ENCODE measurements around the gene NUBPL.

Gene NUBPL

DNA sequence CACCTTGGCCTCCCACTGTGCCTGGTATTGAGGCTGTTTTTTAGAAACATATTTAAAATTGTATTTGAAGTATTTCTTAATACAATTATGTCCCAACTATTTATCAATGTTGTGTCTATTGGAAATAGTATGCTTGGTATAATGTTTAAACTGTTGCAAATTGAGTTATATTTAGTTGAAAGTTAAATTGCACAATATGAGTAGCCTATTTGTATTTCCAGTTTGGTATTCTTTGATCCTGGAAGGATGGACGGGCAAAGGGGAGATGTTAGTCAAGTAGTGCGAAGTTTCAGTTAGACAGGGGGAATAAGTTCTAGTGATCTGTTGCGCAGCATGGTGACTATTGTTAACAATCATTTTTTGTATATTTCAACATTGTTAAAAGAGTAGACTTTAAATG, 111.5 kb downstream of the NUBPL start:
- no peak overlapping the region for H3K4me3 ChIP-seq (IDR thresholded peaks at IDR 0.05; ENCODE audit: insufficient read depth, low read depth, low read length)
- H3K4me2 ChIP-seq: no peak overlapping the region
- no peaks in the 10 kb centered on the region for H3K36me3 ChIP-seq (ENCODE audit: insufficient read depth)
- no peaks in the 10 kb centered on the region for H3K27me3 ChIP-seq (ENCODE audit: insufficient read depth, low read depth)
- TF ChIP-seq, protein P1, sequence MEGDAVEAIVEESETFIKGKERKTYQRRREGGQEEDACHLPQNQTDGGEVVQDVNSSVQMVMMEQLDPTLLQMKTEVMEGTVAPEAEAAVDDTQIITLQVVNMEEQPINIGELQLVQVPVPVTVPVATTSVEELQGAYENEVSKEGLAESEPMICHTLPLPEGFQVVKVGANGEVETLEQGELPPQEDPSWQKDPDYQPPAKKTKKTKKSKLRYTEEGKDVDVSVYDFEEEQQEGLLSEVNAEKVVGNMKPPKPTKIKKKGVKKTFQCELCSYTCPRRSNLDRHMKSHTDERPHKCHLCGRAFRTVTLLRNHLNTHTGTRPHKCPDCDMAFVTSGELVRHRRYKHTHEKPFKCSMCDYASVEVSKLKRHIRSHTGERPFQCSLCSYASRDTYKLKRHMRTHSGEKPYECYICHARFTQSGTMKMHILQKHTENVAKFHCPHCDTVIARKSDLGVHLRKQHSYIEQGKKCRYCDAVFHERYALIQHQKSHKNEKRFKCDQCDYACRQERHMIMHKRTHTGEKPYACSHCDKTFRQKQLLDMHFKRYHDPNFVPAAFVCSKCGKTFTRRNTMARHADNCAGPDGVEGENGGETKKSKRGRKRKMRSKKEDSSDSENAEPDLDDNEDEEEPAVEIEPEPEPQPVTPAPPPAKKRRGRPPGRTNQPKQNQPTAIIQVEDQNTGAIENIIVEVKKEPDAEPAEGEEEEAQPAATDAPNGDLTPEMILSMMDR (conservative IDR thresholded peaks at IDR 0.05; ENCODE audit: low read depth, low read length): no peak
- H3K27ac ChIP-seq: no peak overlapping the region
- no peaks in the 10 kb centered on the region for H3K4me1 ChIP-seq (ENCODE audit: low read depth, poor library complexity, severe bottlenecking)
- H3K9ac ChIP-seq: no peak overlapping the region
- no peaks in the 10 kb centered on the region for H3K79me2 ChIP-seq (ENCODE audit: insufficient read depth, low read depth)
- H2AFZ ChIP-seq (ENCODE audit: low read depth): no peak overlapping the region
- no peaks in the 10 kb centered on the region for H4K20me1 ChIP-seq (ENCODE audit: insufficient read depth)

- TF ChIP-seq, protein P1 (conservative IDR thresholded peaks at IDR 0.05; ENCODE audit: low read depth, low read length): no peak
- Histone ChIP-seq H3K4me2 (no peak overlapping the region), H3K27me3 (ENCODE audit: insufficient read depth, low read depth) (no peaks in the 10 kb centered on the region), H3K4me1 (ENCODE audit: low read depth, poor library complexity, severe bottlenecking) (no peaks in the 10 kb centered on the region), H4K20me1 (ENCODE audit: insufficient read depth) (no peaks in the 10 kb centered on the region), H3K9ac (no peak overlapping the region), H3K36me3 (ENCODE audit: insufficient read depth) (no peaks in the 10 kb centered on the region), H3K79me2 (ENCODE audit: insufficient read depth, low read depth) (no peaks in the 10 kb centered on the region), H3K4me3 (IDR thresholded peaks at IDR 0.05; ENCODE audit: insufficient read depth, low read depth, low read length) (no peak overlapping the region), H3K27ac (no peak overlapping the region), H2AFZ (ENCODE audit: low read depth) (no peak overlapping the region)
Measured at GRCh38 chr14:31677052-31677451, 115.8 kb downstream of the NUBPL start.

- TF ChIP-seq, protein P1 (conservative IDR thresholded peaks at IDR 0.05; ENCODE audit: low read depth, low read length): no peak
- no peak overlapping the region for H3K9ac ChIP-seq
- no peak overlapping the region for H3K4me3 ChIP-seq (IDR thresholded peaks at IDR 0.05; ENCODE audit: insufficient read depth, low read depth, low read length)
- no peak overlapping the region for H3K27ac ChIP-seq
- no peaks in the 10 kb centered on the region for H3K4me1 ChIP-seq (ENCODE audit: low read depth, poor library complexity, severe bottlenecking)
- no peaks in the 10 kb centered on the region for H3K36me3 ChIP-seq (ENCODE audit: insufficient read depth)
- H3K4me2 ChIP-seq: no peak overlapping the region
- H3K79me2 ChIP-seq (ENCODE audit: insufficient read depth, low read depth): no peaks in the 10 kb centered on the region
- H3K27me3 ChIP-seq (ENCODE audit: insufficient read depth, low read depth): no peaks in the 10 kb centered on the region
- H2AFZ ChIP-seq (ENCODE audit: low read depth): no peak overlapping the region
- H4K20me1 ChIP-seq (ENCODE audit: insufficient read depth): no peaks in the 10 kb centered on the region
Measured at GRCh38 chr14:31677630-31678029, 116.4 kb downstream of the NUBPL start.

DNA sequence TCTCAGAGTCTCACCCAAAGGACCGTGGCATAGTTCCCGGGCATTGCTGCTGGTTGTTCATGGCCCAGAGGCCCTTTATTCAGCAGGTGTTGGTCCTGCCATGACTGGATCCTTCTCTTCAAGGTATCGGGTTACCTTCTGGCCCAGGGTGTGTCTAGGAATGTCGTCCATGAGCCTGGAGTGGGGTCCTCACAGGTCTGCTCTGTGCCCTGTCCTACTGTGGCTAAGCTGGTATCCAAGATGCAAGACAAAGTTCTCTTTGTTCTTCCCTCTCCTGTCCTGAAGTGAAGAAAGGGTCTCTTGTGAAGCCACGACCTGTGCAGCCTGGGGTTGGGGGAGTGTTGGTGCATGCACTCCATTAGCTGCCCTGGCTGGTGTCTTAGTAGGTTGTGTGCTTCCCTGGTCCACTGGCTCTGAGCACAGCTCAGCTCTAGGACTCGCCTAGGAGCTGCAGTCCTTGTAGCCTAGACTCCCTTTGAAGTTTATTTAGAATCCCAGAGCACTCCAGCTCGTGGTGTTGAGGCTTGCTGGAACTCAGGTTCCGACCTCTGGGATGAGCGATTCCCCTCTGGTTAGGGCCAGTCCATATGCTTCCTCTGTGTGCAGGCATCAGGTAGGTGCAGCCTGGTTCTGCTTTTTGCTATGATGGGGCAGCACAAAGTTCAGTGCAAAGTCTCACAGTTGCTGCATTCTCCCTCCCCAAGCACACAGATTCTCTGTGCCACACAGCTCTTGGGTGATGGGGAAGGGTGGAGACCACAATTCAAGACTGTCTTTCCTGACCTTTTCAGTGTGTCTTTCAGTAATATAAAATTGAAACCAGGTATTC, 117.4 kb downstream of the NUBPL start:
- TF ChIP-seq, protein P1 (conservative IDR thresholded peaks at IDR 0.05; ENCODE audit: low read depth, low read length): no peak
- H3K4me3 ChIP-seq (IDR thresholded peaks at IDR 0.05; ENCODE audit: insufficient read depth, low read depth, low read length): no peak overlapping the region
- H3K9ac ChIP-seq: no peak overlapping the region
- H4K20me1 ChIP-seq (ENCODE audit: insufficient read depth): no peaks in the 10 kb centered on the region
- H3K36me3 ChIP-seq (ENCODE audit: insufficient read depth): no peaks in the 10 kb centered on the region
- no peaks in the 10 kb centered on the region for H3K27me3 ChIP-seq (ENCODE audit: insufficient read depth, low read depth)
- no peaks in the 10 kb centered on the region for H3K4me1 ChIP-seq (ENCODE audit: low read depth, poor library complexity, severe bottlenecking)
- no peak overlapping the region for H3K27ac ChIP-seq
- H3K4me2 ChIP-seq: no peak overlapping the region
- no peak overlapping the region for H2AFZ ChIP-seq (ENCODE audit: low read depth)
- no peaks in the 10 kb centered on the region for H3K79me2 ChIP-seq (ENCODE audit: insufficient read depth, low read depth)
